GM10266 (cell line): ENCODE results near the gene WNK3.
"Not testable (repeated sequence)": the region's sequence is repeated elsewhere in the genome, so short reads cannot be mapped to it uniquely, and the experiment has no call there.

Experiments
- DNase-seq: peaks from one replicate; pipeline ENCODE4 v3.0.0; 2012; ENCODE audit errors: extremely low spot score
- TF ChIP-seq, protein P1 (sequence below): IDR thresholded peaks from 2 replicates; pipeline ENCODE4 v1.5.1; 2012; ENCODE audit warnings: mild to moderate bottlenecking, low read depth; ENCODE audit not compliant: control insufficient read depth, insufficient read depth; ENCODE audit errors: missing control alignments

The WNK3 gene

DNA sequence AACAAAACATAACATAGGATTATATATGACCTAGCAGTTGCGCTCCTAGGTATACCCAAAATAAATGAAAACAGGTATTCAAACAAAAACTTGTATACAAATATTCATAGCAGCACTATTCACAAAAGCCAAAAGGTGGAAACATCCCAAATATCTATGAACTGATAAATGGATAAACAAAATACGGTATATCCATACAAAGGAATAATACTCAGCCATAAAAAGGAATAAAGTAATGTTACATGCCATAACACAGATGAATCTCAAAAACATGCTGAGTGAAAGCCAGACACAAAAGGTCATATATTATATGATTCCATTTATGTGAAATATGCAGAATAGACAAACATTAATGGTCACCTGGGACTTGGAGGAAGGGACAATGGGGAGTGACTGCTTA lies 5.2 kb downstream of the WNK3 start:
- TF ChIP-seq, protein P1, sequence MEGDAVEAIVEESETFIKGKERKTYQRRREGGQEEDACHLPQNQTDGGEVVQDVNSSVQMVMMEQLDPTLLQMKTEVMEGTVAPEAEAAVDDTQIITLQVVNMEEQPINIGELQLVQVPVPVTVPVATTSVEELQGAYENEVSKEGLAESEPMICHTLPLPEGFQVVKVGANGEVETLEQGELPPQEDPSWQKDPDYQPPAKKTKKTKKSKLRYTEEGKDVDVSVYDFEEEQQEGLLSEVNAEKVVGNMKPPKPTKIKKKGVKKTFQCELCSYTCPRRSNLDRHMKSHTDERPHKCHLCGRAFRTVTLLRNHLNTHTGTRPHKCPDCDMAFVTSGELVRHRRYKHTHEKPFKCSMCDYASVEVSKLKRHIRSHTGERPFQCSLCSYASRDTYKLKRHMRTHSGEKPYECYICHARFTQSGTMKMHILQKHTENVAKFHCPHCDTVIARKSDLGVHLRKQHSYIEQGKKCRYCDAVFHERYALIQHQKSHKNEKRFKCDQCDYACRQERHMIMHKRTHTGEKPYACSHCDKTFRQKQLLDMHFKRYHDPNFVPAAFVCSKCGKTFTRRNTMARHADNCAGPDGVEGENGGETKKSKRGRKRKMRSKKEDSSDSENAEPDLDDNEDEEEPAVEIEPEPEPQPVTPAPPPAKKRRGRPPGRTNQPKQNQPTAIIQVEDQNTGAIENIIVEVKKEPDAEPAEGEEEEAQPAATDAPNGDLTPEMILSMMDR, result no peak
- DNase-seq, result no peak

DNA sequence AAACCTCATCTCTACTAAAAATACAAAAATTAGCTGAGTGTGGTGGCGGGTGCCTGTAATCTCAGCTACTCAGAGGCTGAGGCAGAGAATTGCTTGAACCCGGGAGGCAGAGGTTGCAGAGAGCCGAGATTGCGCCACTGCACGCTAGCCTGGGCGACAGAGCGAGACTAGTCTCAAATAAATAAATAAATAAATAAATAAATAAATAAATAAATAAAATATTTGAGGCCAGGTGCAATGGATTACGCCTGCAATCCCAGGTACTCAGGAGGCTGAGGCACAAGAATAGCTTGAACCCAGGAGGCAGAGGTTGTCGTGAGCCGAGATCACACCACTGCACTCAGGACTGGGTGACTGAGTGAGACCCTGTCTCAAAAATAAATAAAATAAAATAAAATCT lies 20.5 kb downstream of the WNK3 start:
- DNase-seq, result not testable (repeated sequence)

DNA sequence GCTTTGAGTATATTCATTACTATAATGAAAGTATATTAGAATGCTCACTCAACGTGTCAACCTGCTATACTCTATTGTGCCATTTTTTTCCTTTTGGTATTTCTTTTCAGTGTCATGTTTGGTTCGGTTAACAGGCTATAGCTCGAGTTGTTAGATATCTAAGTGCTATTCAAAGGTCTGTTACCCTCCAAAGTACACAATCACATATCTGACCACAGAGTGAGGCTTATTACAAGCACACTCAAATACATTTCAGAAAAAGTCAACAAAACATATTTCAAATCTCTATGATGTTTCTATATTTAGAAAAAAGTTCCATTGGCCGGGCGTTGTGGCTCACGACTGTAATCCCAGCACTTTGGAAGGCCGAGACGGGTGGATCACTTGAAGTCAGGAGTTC lies 32.8 kb downstream of the WNK3 start:
- TF ChIP-seq, protein P1, result no peak
- DNase-seq, result no peak

DNA sequence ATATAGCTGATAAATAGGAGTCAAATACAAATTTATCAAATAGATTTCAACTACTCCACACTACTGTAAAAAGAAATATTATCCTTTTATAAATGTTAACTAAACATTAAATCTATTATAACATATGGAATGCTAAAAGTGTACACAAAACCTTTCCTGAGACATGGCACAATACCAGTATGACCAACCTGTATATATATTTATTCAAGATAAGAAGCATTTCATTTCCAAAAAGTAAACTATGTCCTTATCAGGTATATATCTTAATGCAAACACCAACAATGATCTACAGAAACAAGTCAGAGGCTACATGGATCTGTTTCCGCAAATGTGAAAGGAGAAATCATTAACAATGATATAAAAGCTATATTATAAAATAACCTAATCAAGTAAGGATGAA lies 37.8 kb downstream of the WNK3 start:
- TF ChIP-seq, protein P1, result no peak
- no peak for DNase-seq

DNA sequence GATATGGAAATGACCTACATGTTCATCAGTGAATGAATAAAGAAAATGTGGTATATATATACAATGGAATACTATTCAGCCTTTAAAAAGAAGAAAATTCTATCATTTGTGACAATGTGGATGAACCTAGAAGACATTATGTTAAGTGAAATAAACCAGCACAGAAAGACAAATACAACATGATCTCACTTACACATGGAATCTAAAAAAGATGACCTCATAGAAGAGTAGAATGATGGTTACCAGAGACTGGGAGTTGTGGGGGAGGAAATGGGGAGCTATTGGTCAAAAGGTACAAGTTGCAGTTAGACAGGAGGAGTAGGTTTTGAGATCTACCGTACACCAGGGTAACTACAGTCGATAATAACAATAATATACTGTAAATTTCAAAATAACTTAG lies 51.5 kb downstream of the WNK3 start:
- DNase-seq, result no peak
- TF ChIP-seq, protein P1, result no peak

DNA sequence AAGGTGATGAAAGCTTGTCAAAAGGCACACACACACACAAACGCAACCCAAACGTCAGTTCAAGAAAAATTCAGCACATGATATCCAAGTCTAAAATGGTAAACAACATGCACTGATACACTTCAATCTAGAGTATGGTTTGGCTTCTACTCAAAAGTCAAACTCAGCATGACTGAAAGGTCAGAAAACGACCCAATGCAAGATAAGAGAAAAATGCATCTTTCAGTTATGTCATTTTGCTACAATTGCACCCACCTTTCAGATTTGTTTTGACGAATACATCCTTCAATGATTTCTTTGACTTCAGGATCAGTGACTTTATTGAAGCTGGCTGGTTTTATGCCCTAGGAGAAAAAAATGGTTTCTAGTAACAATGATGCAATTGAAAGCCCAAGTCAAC lies 56.3 kb downstream of the WNK3 start:
- TF ChIP-seq, protein P1, result no peak
- no peak for DNase-seq

DNA sequence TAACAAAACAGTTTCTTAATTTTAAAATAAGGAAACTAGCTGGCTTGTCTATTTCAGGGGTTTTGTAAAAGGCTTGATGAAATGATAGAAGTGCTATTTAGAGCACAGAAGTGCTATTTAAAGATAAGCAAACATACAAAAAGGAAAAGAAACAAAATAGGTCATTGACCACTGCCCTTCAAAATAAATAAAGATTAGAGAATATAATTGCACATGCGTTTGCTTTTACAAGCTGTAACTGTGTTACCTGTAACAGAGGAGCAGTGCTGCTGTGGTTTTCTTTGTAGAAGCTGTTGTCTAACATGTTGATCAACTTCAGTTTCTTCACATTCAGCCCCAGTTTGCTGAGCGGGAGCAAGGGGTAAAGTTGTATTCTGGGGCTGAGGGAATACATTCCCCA lies 63.5 kb downstream of the WNK3 start:
- TF ChIP-seq, protein P1, result no peak
- DNase-seq, result no peak

DNA sequence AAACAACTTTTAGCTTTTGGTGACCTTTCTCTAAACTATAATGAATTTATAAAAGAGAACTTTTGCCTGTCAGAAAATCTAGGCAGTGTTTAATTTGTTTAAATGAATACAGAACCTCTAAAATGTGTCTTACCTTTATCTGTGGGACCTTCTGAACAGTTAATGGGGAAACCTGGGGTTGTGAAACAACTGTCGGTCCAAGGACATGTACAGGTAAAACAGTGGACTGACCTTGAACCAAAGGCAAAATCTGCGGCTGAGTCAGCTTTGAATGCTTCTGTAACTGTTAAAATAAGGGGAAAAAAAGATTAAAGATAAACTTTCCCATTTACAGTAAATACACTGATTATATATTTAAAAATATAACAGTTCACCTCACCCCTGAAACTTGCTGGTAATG lies 65.1 kb downstream of the WNK3 start:
- TF ChIP-seq, protein P1, result no peak
- DNase-seq, result no peak
